GM23338 (cell line): ENCODE measurements around the gene CMBL.

Experiments
- CTCF ChIP-seq, 2 experiments: fragments of 200-600 bp in 1 of 2; sonication (generic) in 1 of 2; conservative IDR thresholded peaks; 2 replicates each; pipeline versions ENCODE4 v1.5.1 to v1.6.1; 2016 to 2017; ENCODE audit warnings: antibody characterized with exemption in 2 of 2, low read depth in 2 of 2, mild to moderate bottlenecking in 2 of 2, moderate library complexity in 1 of 2
- EZH2 ChIP-seq: fragments of 200-600 bp; sonication (generic); IDR thresholded peaks from one replicate; pipeline ENCODE4 v1.8.0; 2017; ENCODE audit warnings: antibody characterized with exemption, mild to moderate bottlenecking, low read depth; ENCODE audit not compliant: unreplicated experiment
- JUNB ChIP-seq: IDR thresholded peaks from one replicate; pipeline ENCODE4 v1.6.1; 2016; ENCODE audit warnings: antibody characterized with exemption; ENCODE audit not compliant: unreplicated experiment
- POLR2AphosphoS5 ChIP-seq: IDR thresholded peaks from 2 replicates; pipeline ENCODE4 v1.6.1; 2016; ENCODE audit warnings: antibody characterized with exemption, low read depth

DNA sequence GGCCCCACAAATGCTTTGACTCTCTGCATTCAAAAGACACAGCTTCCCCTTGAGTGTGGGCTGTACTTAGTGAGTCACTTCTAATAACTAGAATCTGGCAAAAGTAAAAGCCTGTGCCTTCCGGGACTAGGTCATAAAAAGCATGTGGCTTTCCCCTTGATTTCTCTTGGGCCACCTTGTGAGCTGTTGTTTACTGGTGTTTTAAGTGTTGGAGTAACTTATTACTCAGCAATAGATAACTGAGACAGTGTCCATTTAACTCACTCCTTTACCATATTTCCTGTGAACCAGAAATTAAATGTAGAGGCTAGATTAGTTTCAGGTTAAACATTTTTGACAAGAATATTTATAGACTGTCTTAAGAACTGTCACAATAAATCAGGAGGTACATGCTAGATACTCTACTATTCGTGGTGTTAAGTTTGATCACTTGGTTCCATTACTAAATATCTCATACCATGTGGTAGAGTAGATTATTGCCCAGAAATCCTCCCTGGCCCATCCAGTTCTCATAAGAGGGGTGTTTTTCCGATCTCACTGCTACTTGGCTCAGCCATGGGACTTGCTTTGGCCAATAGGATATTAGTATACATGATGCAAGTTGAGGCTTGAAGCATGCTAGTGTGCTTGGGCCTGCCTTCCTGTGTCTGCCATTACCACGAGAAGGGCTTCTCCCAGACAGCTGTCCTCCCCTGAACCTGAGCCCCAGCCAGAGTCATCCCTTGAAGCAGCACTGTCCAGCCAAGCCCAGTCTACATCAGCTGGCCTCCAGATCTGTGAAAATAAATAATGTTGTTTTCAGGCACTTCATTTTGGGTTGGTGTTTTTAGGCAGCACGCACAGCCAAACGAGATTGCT, 10.4 kb upstream of the CMBL start:
- TF ChIP-seq CTCF (conservative IDR thresholded peaks at IDR 0.05; ENCODE audit: low read depth in 2 of 2), result no peak
- no peak for TF ChIP-seq EZH2
- no peak for TF ChIP-seq POLR2AphosphoS5
- no peak for TF ChIP-seq JUNB
